Uterus (tissue), 4 donors: ENCODE measurements around the gene NSD2. TPM values are rescaled to one million over a fixed set of nuclear protein-coding genes. Genes with fewer than 3 reads are reported as not detected.
"Not testable (repeated sequence)": the region's sequence is repeated elsewhere in the genome, so short reads cannot be mapped to it uniquely, and the experiment has no call there.

Source experiments
- DNase-seq, 2 donors: peaks; one replicate each; pipeline ENCODE4 v3.0.0-alpha.2; 2019 to 2020
- H3K27ac ChIP-seq, 2 donors: fragments of 200-600 bp; sonication (generic); 1 replicate in 1 of 2; 2 replicates in 1 of 2; pipeline ENCODE4 v1.5.1; 2016 to 2018
- H3K27me3 ChIP-seq, 2 donors: fragments of 200-600 bp; sonication (generic); one replicate each; pipeline ENCODE4 v1.5.1; 2018 to 2019; ENCODE audit warnings: control low read depth in 1 of 2
- H3K36me3 ChIP-seq, 2 donors: fragments of 200-600 bp; sonication (generic); one replicate each; pipeline ENCODE4 v1.5.1; 2019; ENCODE audit warnings: control low read depth in 1 of 2
- H3K4me1 ChIP-seq, 2 donors: fragments of 200-600 bp; sonication (generic); one replicate each; pipeline ENCODE4 v1.5.1; 2018 to 2019; ENCODE audit warnings: control low read depth in 1 of 2
- H3K4me3 ChIP-seq, 2 donors: fragments of 200-600 bp; sonication (generic); 1 replicate in 1 of 2; 2 replicates in 1 of 2; pipeline ENCODE4 v1.5.1; 2018 to 2019; ENCODE audit warnings: mild to moderate bottlenecking in 1 of 2
- H3K9me3 ChIP-seq, 2 donors: fragments of 200-600 bp; sonication (generic); one replicate each; pipeline ENCODE4 v1.5.1; 2019; ENCODE audit warnings: control low read depth in 1 of 2
- POLR2A ChIP-seq, 2 donors: fragments of 450-650 bp; IDR thresholded peaks; one replicate each; pipeline ENCODE4 v1.6.1; 2016; ENCODE audit warnings: antibody characterized with exemption in 2 of 2, mild to moderate bottlenecking in 1 of 2, moderate library complexity in 1 of 2
- intact Hi-C: fragments of 100-400 bp; cut with DNase I; formaldehyde crosslinking; loops from one replicate; pipeline ENCODE4 v1.15.1; 2023; ENCODE audit warnings: low total_unique reads
- total RNA-seq, 4 donors: library from RNA; depleted of rRNA in 3 of 4; stranded (reverse); fragments of >200 nt in 3 of 4; gene quantifications; one replicate each; pipeline versions ENCODE4 v1.1.0 to v1.2.4, GENCODE V29; 2014 to 2023
- TF ChIP-seq, protein P1 (sequence below), 4 experiments: fragments of 200-600 bp in 2 of 4; fragments of 450-650 bp in 2 of 4; sonication (generic) in 2 of 4; IDR thresholded peaks; one replicate each; pipeline ENCODE4 v1.5.1; 2016 to 2019; ENCODE audit warnings: antibody characterized with exemption in 4 of 4, mild to moderate bottlenecking in 2 of 4, moderate library complexity in 1 of 4
- donor health status: DM: yes; HTN: yes; CAD: no.

Gene NSD2
- total RNA-seq, 4 donors from 2014 or later, result 10.3 to 75.3 (median 49.0) TPM

GRCh38 chr4:1842993-1843448 lies 28.2 kb upstream of the NSD2 start:
- DNase-seq, result peak in 1 of 2 donors; percentile 48
- no peaks in the 10 kb centered on the region for H3K9me3 ChIP-seq
- no peaks in the 10 kb centered on the region for H3K4me1 ChIP-seq
- TF ChIP-seq, protein P1, sequence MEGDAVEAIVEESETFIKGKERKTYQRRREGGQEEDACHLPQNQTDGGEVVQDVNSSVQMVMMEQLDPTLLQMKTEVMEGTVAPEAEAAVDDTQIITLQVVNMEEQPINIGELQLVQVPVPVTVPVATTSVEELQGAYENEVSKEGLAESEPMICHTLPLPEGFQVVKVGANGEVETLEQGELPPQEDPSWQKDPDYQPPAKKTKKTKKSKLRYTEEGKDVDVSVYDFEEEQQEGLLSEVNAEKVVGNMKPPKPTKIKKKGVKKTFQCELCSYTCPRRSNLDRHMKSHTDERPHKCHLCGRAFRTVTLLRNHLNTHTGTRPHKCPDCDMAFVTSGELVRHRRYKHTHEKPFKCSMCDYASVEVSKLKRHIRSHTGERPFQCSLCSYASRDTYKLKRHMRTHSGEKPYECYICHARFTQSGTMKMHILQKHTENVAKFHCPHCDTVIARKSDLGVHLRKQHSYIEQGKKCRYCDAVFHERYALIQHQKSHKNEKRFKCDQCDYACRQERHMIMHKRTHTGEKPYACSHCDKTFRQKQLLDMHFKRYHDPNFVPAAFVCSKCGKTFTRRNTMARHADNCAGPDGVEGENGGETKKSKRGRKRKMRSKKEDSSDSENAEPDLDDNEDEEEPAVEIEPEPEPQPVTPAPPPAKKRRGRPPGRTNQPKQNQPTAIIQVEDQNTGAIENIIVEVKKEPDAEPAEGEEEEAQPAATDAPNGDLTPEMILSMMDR (IDR thresholded peaks at IDR 0.05), result no peak
- no peak for TF ChIP-seq POLR2A (IDR thresholded peaks at IDR 0.05)
- H3K27ac ChIP-seq, result no peak overlapping the region
- H3K36me3 ChIP-seq, result no peaks in the 10 kb centered on the region
- no peaks in the 10 kb centered on the region for H3K27me3 ChIP-seq
- no peak overlapping the region for H3K4me3 ChIP-seq
- intact Hi-C loops, result no loop called here

- no peak for TF ChIP-seq POLR2A (IDR thresholded peaks at IDR 0.05)
- TF ChIP-seq, protein P1 (IDR thresholded peaks at IDR 0.05), result no peak
- no peaks in the 10 kb centered on the region for H3K4me1 ChIP-seq
- no peak overlapping the region for H3K4me3 ChIP-seq
- H3K27me3 ChIP-seq, result no peaks in the 10 kb centered on the region
- DNase-seq, result no peak
- H3K36me3 ChIP-seq, result no peaks in the 10 kb centered on the region
- no peak overlapping the region for H3K27ac ChIP-seq
- no peaks in the 10 kb centered on the region for H3K9me3 ChIP-seq
- intact Hi-C loops, result no loop called here
These were observed 27.3 kb upstream of the NSD2 start for GRCh38 chr4:1843852-1844251.

GRCh38 chr4:1844618-1845017 lies 26.6 kb upstream of the NSD2 start:
- intact Hi-C loops, H3K9me3 ChIP-seq, DNase-seq, H3K27ac ChIP-seq, H3K4me1 ChIP-seq, H3K27me3 ChIP-seq, H3K36me3 ChIP-seq, H3K4me3 ChIP-seq: not testable (repeated sequence)

DNA sequence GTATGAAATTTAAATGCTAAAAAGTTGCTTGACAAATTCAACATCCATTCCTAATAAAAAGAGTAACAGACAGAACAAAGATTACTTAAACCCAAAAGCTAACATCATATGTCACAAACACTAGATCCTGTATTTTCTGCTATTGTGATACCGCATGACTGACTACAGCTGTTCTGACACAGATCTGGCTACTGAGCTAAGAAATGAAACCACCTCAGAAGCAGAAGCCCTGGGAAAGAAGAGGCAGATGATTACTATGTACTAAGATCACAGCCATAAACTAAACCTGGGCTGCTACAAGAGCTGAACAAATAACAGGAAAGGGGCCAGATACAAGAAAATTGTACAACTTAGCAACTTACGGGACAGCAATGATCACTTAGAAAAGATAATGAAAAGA lies 24.6 kb upstream of the NSD2 start:
- no peak overlapping the region for H3K27ac ChIP-seq
- no peak overlapping the region for H3K4me3 ChIP-seq
- no peaks in the 10 kb centered on the region for H3K9me3 ChIP-seq
- DNase-seq, result no peak
- H3K36me3 ChIP-seq, result no peaks in the 10 kb centered on the region
- H3K27me3 ChIP-seq, result no peaks in the 10 kb centered on the region
- no peaks in the 10 kb centered on the region for H3K4me1 ChIP-seq
- TF ChIP-seq POLR2A (IDR thresholded peaks at IDR 0.05), result no peak
- TF ChIP-seq, protein P1 (IDR thresholded peaks at IDR 0.05), result no peak
- intact Hi-C loops, result no loop called here

DNA sequence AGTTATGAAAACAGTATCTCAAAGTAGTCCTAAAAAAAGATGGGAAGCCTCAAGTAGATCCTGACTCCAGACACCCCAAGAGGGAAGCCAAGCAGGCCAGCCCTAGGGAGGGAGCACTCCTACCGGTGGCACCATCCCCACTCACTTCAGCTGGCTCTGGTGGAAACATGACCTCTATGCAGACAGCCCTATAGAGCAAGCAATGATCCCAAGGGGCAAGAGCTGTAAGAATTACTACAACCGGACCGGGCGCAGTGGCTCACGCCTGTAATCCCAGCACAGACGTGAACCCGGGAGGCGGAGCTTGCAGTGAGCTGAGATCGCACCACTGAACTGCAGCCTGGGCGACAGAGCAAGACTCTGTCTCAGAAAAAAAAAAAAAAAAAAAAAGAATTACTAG lies 20.9 kb upstream of the NSD2 start:
- Histone ChIP-seq H3K4me1 (no peaks in the 10 kb centered on the region), H3K36me3 (no peaks in the 10 kb centered on the region), H3K9me3 (no peaks in the 10 kb centered on the region), H3K27me3 (no peaks in the 10 kb centered on the region), H3K4me3 (no peak overlapping the region), H3K27ac (no peak overlapping the region)
- intact Hi-C loops, result no loop called here
- no peak for TF ChIP-seq POLR2A (IDR thresholded peaks at IDR 0.05)
- TF ChIP-seq, protein P1 (IDR thresholded peaks at IDR 0.05), result no peak
- no peak for DNase-seq

GRCh38 chr4:1851160-1851559 lies 20.0 kb upstream of the NSD2 start:
- DNase-seq, result no peak
- no peaks in the 10 kb centered on the region for H3K36me3 ChIP-seq
- TF ChIP-seq, protein P1 (IDR thresholded peaks at IDR 0.05), result no peak
- TF ChIP-seq POLR2A (IDR thresholded peaks at IDR 0.05), result no peak
- no peaks in the 10 kb centered on the region for H3K4me1 ChIP-seq
- H3K27me3 ChIP-seq, result no peaks in the 10 kb centered on the region
- no peak overlapping the region for H3K4me3 ChIP-seq
- intact Hi-C loops, result no loop called here
- no peaks in the 10 kb centered on the region for H3K9me3 ChIP-seq
- no peak overlapping the region for H3K27ac ChIP-seq
